ENCODE data around the gene KAT7.

Gene KAT7

GRCh38 chr17:49798182-49798581 is 9.7 kb downstream of the KAT7 start:
- in situ Hi-C loops (cut with MboI; ENCODE audit: low sequenced_read_pairs), result no loop called here

GRCh38 chr17:49798738-49799137 is 10.3 kb downstream of the KAT7 start:
- in situ Hi-C loops (cut with MboI; ENCODE audit: low sequenced_read_pairs), result no loop called here

- in situ Hi-C loops (cut with MboI; ENCODE audit: low sequenced_read_pairs), result no loop called here
Measured at GRCh38 chr17:49809056-49809455, 20.6 kb downstream of the KAT7 start.

- in situ Hi-C loops (cut with MboI; ENCODE audit: low sequenced_read_pairs), result no loop called here
Measured at GRCh38 chr17:49814781-49815529, 26.5 kb downstream of the KAT7 start.

GRCh38 chr17:49815761-49816281 is 27.3 kb downstream of the KAT7 start:
- in situ Hi-C loops (cut with MboI; ENCODE audit: low sequenced_read_pairs), result no loop called here

GRCh38 chr17:49817993-49818392 is 29.5 kb downstream of the KAT7 start:
- in situ Hi-C loops (cut with MboI; ENCODE audit: low sequenced_read_pairs), result no loop called here

- in situ Hi-C loops (cut with MboI; ENCODE audit: low sequenced_read_pairs), result no loop called here
Measured at GRCh38 chr17:49819138-49819537, 30.7 kb downstream of the KAT7 start.

- in situ Hi-C loops (cut with MboI; ENCODE audit: low sequenced_read_pairs), result no loop called here
Measured at GRCh38 chr17:49819651-49820050, 31.2 kb downstream of the KAT7 start.

- in situ Hi-C loops (cut with MboI; ENCODE audit: low sequenced_read_pairs), result no loop called here
Measured at GRCh38 chr17:49820773-49821172, 32.3 kb downstream of the KAT7 start.

GRCh38 chr17:49821466-49821865 is 33.0 kb downstream of the KAT7 start:
- in situ Hi-C loops (cut with MboI; ENCODE audit: low sequenced_read_pairs), result no loop called here

GRCh38 chr17:49821916-49822315 is 33.4 kb downstream of the KAT7 start:
- in situ Hi-C loops (cut with MboI; ENCODE audit: low sequenced_read_pairs), result no loop called here

GRCh38 chr17:49822829-49823228 is 34.3 kb downstream of the KAT7 start:
- in situ Hi-C loops (cut with MboI; ENCODE audit: low sequenced_read_pairs), result no loop called here

- in situ Hi-C loops (cut with MboI; ENCODE audit: low sequenced_read_pairs), result no loop called here
Measured at GRCh38 chr17:49823614-49824013, 35.1 kb downstream of the KAT7 start.

- in situ Hi-C loops (cut with MboI; ENCODE audit: low sequenced_read_pairs), result loop anchor here (25.0 kb wide), 1 partner anchor 263 kb away; no protein-coding TSS in a partner anchor
Measured at GRCh38 chr17:49825645-49826044, 37.2 kb downstream of the KAT7 start.

- in situ Hi-C loops (cut with MboI; ENCODE audit: low sequenced_read_pairs), result loop anchor here (25.0 kb wide), 1 partner anchor 266 kb away; no protein-coding TSS in a partner anchor
Measured at GRCh38 chr17:49828325-49828724, 39.8 kb downstream of the KAT7 start.

GRCh38 chr17:49829026-49829425 is 40.5 kb downstream of the KAT7 start:
- in situ Hi-C loops (cut with MboI; ENCODE audit: low sequenced_read_pairs), result loop anchor here (25.0 kb wide), 1 partner anchor 267 kb away; no protein-coding TSS in a partner anchor

- in situ Hi-C loops (cut with MboI; ENCODE audit: low sequenced_read_pairs), result loop anchor here (25.0 kb wide), 1 partner anchor 268 kb away; no protein-coding TSS in a partner anchor
Measured at GRCh38 chr17:49830605-49831004, 42.1 kb downstream of the KAT7 start.

GRCh38 chr17:49832840-49833599 is 44.5 kb downstream of the KAT7 start:
- in situ Hi-C loops (cut with MboI; ENCODE audit: low sequenced_read_pairs), result loop anchor here (25.0 kb wide), 1 partner anchor 271 kb away; no protein-coding TSS in a partner anchor

- in situ Hi-C loops (cut with MboI; ENCODE audit: low sequenced_read_pairs), result loop anchor here (25.0 kb wide), 1 partner anchor 272 kb away; no protein-coding TSS in a partner anchor
Measured at GRCh38 chr17:49834118-49834743, 45.8 kb downstream of the KAT7 start.

GRCh38 chr17:49835472-49835871 is 47.0 kb downstream of the KAT7 start:
- in situ Hi-C loops (cut with MboI; ENCODE audit: low sequenced_read_pairs), result loop anchor here (25.0 kb wide), 1 partner anchor 273 kb away; no protein-coding TSS in a partner anchor

Measured in HL-60/S4 treated with retinoic acid at 250 ng/mL for 4 days and 3 days (cell line).